ENCODE data around the gene SMYD3.

GRCh38 chr1:246450611-246451251 lies 56.3 kb downstream of the SMYD3 start:
- peak; percentile 82 for TF ChIP-seq CTCF (IDR thresholded peaks at IDR 0.05; ENCODE audit: poor library complexity, severe bottlenecking)
- TF ChIP-seq EZH2 (IDR thresholded peaks at IDR 0.05; ENCODE audit: borderline replicate concordance, insufficient read depth, low read length, poor library complexity, severe bottlenecking) = no peak
- peak; percentile 86 for TF ChIP-seq RAD21 (conservative IDR thresholded peaks at IDR 0.05)

Measured in neural cell (in vitro differentiated cells).